GM18858 (cell line): ENCODE data around the gene GREB1L.
"Not testable (repeated sequence)": the region's sequence is repeated elsewhere in the genome, so short reads cannot be mapped to it uniquely, and the experiment has no call there.

Experiments used
- ATAC-seq: cut with Tn5 transposase; IDR thresholded peaks from one replicate; pipeline ENCODE4 v1.9.1; 2021; ENCODE audit not compliant: unreplicated experiment

Gene GREB1L

DNA sequence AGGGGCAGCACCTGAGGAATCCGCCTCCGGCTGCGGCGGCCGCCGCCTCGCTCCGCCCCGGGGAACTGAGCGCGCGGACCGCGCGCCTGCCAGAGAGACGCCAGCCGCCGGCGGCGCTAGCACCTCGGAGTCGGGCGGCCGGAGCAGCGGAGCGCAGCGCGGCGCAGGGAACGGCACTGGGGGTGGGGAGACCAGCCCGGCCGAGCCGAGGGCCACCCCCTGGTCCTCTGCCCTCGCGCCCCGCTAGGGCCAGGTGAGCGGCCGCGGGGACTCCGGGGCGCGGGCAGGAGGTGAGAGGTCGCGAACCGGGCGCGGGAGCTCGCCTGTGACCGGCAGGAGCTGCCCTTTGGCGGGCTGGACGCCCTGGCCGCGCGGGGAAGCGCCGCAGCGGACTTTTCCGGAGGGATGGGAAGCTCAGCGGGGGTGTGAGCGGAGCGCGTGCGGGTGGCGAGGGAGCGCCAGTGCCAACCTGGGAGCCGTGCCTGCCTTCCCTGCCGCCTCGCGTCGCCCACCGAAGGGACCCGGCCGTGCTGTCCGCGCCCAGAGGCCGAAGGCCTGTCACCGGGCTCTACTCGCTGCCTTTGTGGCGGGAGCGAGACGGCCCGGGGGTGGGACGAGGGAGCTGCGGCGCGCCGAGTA lies at the start of gene GREB1L:
Gene GREB1L (plus strand): TSS at position 92 of the 639 bp plus-strand sequence. CDS start 141,287 bp downstream, outside the sequence.
- ATAC-seq: no peak

DNA sequence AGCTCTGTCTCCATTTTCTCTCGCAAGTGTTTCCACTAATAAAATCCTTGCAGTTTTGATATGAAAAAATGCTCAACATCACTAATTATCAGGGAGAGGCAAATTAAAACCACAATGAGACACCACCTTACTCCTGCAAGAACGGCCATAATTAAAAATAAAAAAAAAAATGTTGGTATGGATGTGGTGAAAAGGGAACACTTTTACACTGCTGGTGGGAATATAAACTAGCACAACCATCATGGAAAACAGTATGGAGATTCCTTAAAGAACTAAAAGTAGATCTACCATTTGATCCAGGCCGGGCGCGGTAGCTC lies 49.8 kb upstream of the GREB1L start:
- ATAC-seq: no peak

DNA sequence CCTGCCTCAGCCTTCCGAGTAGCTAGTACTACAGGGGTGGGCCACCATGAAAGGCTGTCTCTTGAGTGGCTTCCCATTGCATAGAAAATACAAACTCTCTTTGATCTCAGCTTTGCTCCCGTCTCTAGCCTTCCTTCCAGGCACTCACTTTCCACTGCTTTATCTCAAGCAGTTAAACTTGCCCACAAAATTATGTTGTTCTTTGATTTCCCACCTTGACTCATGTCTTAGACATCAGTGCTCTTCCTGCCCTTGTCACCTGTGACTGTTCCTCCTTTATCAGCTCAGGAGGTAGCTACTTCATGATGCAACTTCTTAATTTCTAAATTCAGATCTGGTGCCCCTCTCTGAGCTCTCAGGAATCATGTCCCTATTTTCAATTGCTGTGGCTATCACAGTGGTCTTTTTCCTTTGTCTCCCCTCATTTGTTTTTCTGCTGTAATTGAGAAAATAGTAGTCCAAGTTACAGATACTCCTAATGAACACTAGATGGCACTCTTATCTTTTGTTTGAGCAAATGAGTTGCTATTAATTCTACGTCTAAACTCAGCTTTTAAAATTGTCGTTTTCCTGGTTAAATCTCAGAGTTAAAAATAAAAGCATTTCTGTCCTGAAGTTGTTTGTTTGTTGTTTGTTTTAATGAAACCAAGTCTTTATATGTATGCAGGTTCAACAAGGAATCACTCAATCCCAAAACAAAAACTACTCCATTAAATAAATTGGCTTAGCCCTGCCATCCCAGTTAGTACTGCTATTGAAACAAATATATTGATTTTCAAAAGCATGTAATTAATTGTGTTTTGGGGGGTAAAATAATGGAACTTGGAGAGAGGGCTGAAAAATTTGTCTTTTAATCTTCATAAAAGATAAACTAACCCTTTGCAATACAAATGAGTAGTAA lies 46.9 kb upstream of the GREB1L start:
- no peak for ATAC-seq

DNA sequence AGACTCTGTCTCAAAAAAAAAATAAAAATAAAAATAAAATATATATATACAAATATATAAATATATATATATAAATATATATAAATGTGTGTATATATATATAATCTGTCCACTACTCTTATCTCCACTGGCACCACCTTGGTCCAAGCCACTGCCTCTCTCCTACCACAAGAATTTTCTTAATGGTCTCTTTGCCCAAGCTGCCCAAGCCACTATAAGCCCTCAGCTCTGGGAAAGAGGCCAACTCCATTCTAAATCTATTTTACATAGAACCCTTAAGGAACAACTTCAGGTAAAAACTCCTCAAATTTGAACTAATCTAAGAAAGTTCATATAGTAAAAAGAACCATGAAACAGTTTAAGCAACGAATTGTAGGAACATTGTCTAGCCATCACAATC lies 45.6 kb upstream of the GREB1L start:
- ATAC-seq: no peak

DNA sequence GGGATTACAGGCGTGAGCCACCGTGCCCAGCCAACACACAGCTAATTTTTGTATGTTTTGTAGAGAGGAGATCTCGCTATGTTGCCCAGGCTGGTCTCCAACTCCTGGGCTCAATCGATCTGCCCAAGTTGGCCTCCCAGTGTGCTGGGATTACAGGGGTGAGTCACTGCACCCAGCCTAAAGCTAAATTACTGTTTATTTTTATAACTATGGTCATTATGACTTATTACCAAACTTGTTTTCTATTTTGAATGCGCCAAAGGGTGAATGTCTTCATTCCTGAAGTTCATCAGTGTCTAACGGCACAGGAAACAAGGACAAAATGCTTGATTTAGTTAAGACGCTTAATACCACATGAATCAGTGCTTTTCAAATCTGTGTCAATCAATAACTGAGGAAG lies 38.9 kb upstream of the GREB1L start:
- no peak for ATAC-seq

DNA sequence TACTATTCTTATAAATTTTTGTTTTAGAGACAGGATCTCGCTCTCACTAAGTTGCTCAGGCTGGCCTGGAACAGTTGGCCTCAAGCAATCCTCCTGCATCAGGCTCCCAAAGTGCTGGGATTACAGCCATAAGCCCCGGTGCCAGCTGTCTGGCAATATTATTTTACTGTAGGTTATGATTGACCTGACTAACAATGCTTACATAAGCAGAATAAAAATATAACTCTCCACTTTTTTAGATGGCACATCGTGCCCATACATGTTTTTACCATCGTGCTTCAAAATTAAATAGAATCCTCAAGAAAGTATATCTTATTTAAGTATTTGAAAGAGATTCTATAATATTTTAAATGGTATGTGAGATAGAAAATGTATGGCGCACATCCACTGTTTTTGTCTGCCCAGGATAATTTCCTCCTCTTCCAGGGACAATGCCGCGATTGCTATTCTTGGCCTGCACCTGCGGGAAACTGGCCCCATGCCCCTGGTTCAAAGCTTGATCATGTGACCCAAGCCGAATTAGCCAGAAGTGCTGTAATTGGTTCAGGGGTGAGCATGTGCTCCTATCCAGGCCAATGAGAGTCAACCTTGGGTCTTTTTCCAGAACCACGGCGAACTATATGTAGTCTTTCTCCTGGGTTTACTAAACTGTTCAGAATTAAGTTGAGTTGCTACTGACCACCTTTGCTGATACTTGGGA lies 38.3 kb upstream of the GREB1L start:
- ATAC-seq: no peak

DNA sequence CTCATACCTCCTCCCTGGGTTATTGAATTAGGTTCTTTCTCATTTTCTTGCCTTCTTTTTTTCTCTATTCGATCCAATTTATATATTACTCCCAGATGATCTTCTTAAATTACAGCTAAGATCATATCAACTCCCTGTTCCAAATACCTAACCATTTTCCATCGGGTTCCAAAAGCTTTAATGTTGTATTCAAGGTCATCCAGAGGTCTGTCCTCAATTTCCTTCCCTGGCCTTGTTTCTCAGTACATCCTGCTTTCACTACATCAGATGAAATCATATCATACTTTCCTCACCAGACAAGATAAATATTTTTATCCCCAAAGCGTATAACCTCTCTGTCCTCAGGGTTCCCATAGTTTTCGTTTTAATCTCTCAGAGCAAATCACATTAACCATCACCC lies 36.3 kb upstream of the GREB1L start:
- ATAC-seq: no peak

DNA sequence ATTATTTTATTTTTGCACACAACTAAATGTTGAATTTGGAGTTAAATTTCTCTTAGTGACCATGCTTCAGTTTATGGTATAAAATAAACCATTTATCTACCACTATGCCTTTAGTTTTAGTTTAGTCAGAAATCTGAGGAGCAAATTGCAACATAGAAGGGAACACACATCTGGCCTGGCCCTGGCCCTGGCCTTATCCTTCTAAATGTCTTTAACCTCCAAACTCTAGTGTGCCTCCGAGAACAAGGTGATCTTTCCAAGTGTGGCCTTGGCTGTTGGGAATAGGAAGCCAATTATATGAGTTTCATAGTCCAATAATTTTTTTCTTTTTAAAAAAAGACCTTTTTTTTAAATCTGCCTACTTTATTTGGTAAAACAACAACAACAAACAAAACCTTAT lies 31.8 kb upstream of the GREB1L start:
- no peak for ATAC-seq

DNA sequence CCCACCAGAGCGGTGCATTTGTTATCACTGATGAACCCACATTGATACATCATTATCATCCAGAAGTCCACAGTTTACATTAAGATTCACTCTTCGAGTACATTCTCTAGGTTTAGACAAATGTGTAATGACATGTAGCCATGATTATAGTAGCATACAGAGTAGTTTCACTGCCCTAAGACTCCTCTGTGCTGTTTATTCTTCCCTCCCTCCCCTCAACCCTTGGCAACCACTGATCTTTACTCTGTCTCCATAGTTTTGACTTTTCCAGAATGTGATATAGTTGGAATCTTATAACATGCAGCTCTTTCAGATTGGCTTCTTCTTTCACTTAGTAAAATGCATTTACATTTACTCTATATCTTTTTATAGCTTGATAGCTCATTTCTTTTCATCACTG lies 31.2 kb upstream of the GREB1L start:
- no peak for ATAC-seq

DNA sequence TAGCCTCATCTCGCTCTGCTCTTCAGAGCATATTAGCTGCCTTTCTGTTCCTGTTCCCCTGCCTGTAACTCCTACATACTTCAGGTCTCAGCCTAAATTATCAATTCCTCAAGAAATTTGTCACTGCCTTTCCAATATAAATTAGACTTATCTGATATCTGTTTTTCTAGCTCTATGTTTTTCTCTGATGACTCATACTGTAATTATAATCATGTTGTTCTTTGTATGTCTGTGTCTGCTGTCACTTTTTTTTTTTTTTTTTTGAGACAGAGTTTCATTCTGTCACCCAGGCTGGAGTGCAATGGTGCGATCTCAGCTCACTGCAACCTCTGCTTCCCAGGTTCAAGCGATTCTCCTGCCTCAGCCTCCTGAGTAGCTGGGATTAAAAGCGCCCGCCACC lies 27.6 kb upstream of the GREB1L start:
- ATAC-seq: not testable (repeated sequence)

DNA sequence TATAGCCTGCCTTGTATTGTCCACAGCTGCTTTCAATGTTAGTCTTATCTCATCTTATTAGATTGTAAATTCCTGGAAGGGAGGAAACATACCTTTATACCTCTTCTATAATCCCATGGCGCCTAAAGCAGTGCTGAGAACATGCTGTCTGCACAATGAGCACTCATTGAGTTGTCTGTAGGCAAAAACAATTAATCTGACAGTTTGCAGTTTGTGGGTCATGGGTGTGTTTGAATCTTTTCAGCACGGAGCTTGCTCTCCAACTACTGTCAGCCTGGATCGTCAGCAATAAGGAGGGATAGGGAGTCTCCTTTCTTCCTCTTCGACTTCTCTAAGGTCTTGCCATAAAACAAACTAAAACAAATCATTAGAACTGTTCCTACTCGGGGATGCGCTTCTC lies 26.5 kb upstream of the GREB1L start:
- ATAC-seq: no peak

DNA sequence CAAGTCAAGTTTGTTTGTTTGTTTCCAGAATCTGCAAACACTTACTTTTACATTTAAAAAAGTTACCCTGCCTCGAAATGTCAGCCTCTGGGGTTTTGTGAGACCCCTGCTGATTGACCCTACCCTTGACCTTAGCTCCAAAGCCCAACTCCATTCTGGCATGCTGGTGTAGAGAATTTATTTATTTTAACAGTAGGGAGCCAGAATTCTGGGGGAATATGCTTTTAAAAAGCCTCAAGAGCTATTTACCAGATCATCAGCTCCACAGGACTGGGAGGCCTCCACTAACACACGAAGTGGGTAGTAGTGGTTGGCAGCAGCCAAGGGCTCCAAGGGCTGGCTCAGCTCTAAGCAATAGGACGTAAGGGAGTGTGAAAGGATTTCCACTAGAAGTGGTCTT lies 23.2 kb upstream of the GREB1L start:
- ATAC-seq: no peak

DNA sequence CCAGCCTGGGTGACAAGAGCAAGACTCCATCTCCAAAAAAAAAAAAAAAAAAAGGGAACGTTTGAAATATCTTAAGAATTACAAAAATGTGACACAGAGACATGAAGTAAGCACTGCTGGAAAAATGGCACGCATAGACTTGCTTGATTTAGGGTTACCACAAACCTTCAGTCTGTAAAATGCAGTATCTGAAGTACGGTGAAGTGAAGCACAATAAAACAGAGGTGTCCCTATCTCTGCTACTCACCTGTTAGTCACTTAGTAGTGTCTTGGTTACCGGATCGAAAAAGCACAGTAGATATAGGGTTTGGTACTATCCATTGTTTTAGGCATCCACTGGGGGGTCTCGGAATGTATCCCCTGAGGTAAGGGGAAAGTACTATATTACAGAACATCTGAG lies 11.6 kb upstream of the GREB1L start:
- ATAC-seq: no peak

DNA sequence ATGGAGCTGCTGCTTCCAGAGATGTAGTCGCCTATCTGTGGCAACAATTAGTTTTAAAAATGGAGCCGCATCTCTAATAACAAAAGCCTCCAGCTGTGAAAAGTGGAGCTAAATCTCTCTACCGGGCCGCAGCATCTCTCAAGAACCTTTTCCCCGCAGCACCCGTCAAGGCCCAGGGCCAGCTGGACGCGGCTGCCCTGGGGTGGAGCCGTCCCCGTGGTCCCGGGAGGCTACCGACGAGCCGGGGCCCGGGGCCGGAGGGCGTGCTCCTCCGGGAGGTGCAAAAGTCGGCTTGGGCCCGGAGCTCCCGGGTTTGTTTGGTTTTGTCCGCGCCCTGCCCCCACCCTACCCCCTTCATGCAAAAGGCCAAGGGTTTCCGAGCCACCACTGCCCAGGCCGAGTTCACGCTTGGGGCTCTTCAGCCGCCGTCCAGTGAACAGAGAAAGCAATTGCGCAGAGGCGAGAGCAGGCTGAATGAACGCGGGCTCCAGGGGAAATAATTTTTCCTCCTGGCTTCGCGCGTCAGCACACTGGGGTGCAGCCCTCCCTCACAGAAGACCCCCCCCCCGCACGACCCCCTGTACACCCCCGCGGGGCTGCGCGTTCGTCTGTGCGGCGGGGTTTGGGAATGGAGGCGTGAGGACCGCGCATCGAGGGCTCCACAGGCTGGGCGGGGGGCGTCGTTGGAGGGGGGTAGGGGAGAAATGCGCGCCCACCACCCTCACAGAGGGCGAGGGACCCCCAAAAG lies 557 bp upstream of the GREB1L start:
- no peak for ATAC-seq

DNA sequence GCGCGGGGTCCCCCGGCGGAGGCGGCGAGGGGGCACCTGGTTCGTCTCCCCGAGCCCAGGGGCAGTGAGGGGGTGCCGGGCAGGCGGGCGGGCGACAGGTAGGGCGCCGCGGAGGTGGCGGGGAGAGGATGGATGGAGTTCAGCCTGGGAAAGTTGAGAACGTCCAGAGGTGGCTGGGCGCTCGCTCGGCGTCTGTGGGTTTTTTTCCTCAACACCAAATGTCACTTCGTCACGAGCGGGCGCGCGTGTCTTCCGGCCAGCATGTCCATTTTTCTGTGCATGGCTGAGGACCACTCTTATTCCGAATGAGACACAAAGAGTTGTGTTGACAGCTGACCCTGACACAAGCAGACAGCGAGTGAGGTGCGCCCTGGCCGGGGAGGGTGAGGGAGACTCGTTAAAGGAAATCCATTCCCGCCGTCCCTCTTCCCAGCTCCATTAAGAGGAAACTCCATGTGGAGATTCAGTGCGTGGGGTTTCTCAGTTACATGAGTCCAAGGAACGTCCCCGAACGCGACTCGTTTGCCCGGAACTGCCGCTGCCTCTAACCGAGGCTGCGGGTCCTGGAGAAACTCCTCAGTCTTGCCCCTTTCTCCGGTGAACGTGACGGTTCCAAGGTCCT lies 859 bp downstream of the GREB1L start:
- ATAC-seq: no peak

DNA sequence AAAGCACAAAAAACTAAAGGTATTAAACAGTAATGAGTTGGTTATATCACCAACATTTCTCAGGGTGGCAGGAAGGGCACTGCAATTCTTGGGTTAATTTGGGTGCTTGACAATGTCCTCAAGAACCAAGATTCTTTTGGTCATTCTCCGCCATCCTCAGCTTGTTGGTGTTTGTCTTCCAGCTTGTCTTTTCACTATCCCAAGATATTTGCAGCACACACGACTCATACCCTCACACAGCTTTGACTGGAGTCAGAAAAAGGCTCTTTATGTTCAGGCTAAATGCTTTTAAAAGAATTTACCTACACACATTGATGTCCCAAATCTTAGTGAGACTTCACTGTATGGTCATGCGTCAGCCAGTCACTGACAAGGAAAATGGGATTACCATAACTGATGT lies 12.5 kb downstream of the GREB1L start:
- ATAC-seq: no peak

DNA sequence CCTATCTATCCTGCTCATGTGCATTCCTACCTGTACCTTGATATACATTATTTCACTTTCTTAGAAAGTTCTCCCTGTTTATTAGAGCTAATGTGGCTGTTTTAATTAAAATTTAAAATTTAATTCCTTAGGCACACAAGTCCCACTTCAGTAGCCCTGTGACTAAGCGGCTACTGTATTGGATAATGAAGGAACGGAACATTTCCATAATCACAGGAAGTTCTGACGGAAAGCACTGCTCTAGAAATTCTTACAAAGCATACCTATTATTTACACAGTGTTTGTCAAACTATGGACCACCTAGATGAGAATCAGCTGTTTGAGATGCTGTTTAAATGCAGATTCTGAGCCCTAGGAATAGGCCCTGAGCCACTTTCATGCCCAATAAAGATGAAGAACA lies 13.2 kb downstream of the GREB1L start:
- ATAC-seq: no peak

DNA sequence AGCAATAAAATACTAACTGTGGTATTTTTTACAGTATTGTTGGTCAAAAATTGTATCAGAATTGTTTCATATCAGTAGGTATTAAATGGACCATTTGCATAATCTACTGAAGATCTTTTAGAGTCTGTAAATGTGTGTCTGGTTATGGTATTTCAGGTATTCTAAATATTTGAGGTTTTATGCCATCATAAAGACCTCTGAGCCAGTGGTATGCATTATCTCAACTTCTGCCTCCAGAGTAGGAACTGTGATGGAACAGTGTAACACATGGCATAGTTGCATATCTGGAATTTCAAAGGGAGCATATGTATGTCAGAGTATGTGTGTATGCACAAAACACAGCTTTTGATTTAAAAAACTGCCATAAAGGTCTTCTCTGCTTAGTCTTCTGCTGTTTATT lies 15.4 kb downstream of the GREB1L start:
- no peak for ATAC-seq

DNA sequence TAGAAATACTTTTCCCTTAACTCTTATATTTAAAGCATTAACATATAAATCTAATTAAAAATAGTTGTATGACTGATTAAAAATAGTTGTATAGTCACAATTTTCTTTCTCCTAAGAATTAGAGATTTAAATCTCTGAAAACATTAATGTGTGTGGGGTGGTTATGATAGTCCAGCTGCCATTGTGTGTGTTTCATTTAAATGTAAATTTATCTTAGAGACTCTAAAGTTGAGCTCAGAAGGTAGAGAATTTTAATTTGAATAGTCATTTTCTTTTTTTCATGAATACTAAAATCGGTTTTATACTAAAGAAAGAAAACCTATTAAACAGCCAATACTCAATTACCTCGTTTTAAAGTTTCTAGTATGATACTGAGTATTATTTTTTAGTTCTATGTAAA lies 18.6 kb downstream of the GREB1L start:
- ATAC-seq: no peak

DNA sequence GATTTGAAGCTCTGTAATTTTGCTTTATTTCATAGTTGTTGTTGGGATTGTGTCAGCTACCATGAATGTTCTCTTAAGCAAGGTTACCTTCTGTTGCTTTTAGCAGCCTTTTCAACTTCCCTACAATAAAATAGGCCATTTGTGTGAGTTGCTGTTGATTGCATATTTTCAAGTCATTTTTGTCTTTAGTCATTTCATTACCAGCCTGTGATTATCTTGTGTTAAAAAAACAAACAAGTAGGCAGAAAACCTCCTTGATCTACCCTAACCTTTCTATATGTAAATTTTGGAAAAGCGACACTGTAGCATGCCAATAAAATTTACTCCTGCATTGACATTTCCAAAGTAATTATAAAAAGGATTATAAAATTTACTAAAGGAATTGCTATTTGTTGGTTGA lies 19.3 kb downstream of the GREB1L start:
- no peak for ATAC-seq

DNA sequence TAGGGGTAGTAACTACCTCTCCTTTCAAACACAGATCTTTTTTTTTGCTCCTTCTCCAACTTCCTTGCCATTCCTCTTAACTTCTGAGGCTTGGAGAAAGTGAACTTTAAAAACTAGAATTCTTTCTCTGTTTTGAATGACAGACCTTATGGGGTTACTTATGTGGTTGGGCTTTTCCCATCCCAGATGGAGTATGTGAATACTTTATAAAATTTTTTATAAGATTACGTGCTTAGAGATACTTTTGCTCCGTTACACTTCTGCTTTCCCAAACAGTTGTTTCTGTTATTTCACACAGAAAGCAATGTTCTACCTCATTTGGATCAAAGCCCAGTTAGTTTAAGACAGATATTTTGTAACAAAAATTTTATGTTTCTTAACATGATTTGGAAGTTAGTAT lies 20.2 kb downstream of the GREB1L start:
- ATAC-seq: no peak
